ENCODE results near the gene WDR3.

The WDR3 gene

DNA sequence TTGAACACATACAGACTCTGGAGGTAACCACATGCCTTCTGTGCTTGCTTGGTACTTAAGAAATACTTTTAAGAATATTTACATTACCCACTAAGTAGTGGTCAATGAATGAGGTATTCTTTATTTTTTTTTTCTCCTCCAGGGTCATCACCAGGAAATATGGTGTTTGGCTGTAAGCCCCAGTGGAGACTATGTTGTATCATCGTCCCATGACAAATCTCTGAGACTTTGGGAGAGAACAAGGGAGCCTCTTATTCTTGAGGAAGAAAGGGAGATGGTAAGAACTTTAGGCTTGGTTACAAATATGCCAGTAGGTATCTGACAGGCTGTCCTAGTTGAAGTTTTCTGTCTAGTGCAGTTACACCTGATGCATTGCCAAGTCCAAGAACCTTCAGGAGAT, 22.8 kb downstream of the WDR3 start:
- DNase-seq (ENCODE audit: low read depth in 2 of 2): no peak

DNA sequence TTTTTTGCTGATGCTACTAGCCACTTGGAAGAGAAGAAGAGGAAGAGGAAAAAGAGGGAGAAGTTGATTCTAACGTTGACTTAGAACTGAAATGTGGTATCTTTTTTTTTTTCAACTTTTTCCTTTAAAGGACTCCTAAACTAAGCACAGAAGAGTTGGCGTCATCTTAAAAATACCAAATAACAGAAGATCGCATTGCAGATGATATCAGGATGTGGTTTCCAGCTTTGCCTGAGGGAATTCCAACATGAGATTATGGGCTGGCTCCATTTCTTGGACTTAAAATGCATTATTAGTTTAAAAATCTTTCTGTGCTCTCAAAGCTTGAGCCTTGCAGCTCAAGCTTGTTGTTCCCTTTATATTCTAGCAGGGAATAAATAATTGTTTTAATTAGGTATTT, 29.8 kb downstream of the WDR3 start:
- DNase-seq (ENCODE audit: low read depth in 2 of 2): no peak

DNA sequence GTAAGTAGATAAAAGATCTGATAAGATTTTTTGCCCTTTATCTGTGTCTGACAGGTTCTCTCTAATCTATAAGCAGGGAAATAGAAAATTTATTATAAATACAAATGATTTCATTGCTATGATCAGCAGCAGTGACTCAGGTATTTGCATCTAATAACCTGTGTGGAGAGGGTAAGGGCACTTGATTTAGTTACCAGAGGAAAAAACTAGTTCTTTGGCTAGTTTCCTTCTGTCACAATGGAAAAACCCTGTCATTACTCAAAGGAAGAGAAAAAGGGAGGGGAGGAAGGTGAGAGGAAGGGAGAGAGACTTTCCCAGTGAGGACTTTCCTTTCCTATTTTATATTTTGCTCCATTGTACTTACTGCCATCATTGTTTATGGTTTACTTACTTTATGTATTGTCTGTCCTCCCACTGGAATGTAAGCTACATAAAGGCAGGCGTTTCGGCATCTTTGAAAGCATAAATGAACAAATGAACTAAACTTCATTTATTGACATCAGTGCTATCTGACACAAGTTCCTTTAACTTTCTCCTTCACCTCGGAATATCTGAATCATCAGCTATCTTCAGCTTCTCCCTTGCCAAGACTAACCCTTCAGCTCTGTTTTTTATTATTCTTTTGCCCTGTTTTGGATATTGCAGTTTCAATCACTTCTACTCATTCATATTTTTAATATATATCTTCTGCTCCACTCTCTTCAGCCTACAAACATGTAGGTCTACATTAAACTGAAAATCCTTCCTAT, 34.9 kb downstream of the WDR3 start:
- no peak for DNase-seq (ENCODE audit: low read depth in 2 of 2)

DNA sequence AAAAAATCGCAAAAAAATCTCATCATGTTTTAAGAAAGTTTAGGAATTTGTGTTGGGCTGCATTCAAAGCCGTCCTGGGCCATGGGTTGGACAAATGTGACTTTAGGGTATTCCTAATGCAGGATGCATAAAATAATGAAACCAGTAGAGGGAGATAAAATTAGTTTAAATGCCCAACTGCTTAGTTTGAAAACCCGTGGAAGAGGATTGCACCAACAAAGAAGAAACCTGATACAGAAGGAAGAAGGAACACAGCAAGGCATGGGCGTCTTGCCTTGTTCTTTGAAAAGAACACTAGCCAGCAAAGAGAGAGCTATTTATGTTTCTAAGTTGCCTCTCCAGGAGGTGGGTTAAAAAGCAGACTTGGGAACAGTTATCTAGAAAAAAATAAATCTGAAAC, 37.9 kb downstream of the WDR3 start:
- no peak for DNase-seq (ENCODE audit: low read depth in 2 of 2)

DNA sequence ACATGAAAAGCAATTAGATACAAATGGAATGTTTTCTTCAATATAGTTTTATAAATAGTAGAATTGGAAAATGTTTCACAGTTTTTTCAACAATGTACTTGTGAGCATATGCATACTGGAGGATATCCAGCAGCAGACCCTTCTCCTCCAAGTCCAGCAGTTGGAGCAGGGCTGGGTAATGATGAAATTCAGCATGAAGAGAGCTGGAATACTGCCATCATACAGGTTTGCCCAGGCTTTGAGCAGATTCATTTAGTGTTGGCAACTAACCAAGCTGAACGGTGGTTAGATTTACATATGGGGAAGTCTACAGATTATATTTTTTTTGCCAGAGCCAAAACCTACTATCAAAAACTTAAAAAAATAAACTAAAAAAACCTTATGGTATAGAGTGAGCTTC, 38.3 kb downstream of the WDR3 start:
- DNase-seq (ENCODE audit: low read depth in 2 of 2): no peak

DNA sequence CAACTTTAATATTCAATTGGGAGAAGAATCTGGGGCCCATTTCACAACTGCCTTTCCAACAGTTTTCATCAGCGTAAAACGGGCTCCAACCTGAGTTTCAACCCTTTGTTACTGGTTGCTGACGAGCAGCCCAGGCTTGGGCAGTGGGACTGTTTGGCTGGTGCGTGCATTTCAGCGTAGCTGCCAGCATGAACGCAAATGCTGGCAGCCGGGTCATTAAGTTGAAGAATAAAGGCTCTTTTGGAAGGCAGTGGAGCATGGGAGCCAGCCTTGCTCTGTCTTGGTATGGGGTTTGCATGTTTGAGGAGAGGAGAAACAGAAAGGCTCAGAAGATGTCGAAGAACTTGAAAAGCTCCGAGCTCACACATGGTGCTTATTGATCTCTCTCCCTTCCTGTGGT, 40.7 kb downstream of the WDR3 start:
- no peak for DNase-seq (ENCODE audit: low read depth in 2 of 2)

DNA sequence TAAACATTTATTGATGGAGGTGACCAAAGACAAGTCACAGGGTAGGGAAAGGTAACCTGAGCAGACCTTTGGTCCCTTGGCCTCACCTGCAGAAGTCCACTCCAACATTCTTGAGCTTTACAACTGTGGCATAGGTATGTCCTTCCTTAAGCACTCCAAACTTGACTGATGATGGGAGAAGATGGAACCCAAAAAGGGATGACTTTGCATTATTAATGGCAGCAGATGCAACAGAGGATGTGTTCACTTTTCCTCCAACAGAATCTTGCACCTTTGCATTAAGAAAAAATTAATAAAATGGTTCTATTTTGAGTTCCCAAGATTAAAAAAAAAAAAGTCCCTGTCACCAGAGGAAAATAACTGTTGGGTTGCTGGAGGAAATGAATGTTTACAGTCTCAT, 42.2 kb downstream of the WDR3 start:
- no peak for DNase-seq (ENCODE audit: low read depth in 2 of 2)

DNA sequence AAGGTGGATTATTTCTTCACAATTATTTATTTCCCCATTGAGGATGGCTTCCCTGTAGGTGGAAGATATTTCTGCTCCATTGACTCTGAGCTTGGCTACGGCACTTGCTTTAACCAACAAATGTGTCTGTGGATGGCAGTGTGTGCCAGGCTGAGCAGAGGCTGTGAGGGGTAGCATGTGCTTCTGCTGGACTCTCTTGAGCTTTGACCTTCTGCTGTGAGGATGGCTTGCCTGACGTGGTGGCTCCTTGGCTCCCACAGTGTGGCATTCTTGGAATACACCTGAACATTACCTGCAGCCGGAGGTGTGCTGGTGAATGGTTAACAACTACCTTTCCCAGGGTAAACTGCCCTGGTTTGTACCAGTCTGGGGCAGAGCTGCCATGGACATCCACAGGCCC, 46.8 kb downstream of the WDR3 start:
- DNase-seq (ENCODE audit: low read depth in 2 of 2): no peak

DNA sequence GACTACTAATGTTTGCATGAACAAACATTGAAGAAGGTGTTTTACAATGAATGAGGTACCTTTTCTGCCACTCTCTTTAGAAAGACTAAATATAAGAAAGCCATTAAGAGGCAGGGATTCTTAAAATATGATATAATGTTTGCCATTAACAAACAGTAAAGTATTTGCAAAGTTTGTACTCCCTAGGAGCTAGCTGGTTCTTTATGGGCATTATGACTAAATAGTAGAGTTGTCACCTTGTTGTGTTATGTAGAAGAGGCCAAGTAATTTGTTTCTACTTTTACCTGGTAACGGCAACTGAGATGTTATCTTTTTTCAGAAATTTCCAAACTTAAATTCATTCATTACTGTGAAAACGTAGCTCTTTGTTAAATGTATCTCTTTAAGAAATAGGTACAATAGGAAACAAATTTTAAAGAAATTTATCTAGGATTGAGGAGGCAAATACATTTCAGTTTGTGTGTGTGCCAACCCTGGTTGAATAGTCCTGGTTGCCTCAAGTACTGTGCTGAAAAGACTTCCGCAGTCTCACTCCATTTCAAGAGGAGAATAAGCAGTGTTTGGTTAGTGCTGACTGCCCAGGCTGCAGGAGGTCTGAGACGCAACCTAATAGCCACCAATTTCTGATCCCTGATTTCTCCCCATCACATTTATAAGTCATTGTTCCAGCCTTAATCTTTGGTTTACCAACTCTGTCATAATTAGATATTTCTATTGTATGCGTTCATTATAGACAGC, 52.1 kb downstream of the WDR3 start:
- DNase-seq (ENCODE audit: low read depth in 2 of 2): no peak

DNA sequence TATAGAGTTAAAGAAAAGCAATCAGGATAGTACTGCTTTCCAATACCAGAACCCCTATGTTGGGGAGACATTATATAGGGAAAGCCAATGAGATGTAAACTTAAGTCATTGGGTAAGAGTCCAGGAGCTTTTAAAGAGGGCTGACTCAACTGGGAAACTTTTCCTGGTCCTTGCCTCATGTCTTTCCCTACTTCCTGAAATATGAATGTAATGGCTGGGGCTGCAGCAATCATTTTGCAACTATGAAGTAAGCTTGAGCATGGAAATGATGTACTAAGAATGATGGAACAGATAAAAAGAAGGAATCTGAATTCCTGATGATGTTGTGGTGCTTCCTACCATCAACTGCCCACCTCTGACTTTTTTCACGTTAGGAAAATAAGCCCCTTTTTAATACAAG, 55.7 kb downstream of the WDR3 start:
- no peak for DNase-seq (ENCODE audit: low read depth in 2 of 2)

DNA sequence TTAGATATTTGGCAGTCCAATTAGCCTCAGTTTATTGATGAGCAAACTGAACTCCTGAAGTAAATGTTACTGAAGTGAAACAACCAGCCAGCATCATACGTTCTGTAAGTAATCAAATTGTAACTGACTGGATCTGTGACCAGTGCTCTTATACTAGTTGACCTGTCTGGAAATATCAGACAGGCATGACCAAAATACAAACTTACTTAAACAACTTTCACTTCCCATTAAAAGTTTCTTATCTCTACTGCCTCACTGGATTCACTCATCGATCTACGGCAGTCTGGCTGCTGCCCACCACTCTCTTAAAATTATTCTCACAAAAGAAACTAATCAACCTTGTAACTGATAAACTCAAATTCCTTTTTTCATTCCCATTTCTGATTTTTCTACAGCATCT, 56.4 kb downstream of the WDR3 start:
- no peak for DNase-seq (ENCODE audit: low read depth in 2 of 2)

DNA sequence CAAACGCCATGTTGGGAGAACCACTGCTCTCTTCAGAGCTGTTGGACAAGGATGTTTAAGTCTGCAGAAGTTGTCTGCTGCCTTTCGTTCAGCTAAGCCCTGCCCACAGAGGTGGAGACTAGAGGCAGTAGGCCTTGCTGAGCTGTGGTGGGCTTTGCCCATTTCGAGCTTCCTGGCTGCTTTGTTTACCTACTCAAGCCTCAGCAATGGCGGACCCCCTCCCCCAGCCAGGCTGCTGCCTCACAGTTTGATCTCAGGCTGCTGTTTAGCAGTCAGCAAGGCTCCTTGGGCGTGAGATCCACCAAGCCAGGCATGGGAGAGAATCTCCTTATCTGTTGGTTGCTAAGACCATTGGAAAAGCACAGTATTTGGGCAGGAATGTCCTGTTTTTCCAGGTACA, 74.8 kb downstream of the WDR3 start:
- DNase-seq (ENCODE audit: low read depth in 2 of 2): no peak

DNA sequence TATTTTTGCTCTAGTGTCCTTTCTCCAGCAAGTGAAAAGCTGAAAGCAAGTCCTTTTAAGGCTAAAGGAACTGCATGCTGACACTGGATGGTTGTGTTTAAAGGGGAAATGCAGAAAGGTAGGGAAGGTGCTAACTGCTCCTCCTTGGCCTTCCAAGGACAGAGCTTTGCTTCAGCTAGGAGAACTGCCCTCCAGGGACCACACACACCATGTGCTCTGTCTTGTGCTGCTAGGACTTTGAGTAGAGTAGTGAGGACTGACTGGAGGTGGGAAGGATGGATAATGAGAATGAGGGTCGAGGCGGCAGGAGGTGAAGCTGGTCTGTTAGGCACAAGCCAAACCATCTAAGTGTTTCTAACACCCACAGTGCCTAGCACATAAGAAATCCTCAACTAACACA, 77.9 kb downstream of the WDR3 start:
- no peak for DNase-seq (ENCODE audit: low read depth in 2 of 2)

DNA sequence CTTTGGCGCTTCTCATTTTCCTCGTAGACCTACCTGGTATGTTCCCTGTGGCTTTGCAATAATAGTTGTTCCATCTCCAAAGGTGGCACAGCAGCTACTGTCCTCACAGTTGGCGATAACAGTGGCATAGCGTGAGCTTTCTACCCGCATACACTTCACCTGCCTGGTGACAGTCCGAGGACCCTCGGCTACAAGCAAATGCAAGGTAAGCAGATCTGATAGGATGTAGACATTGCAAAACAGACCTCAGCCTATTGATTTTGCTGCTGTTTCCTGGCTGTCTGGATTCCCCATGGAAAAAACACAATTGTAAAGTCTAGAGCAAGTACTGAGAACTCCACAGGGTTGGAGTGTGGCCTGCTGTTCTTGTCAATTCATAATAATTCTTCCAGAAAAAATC, 78.5 kb downstream of the WDR3 start:
- no peak for DNase-seq (ENCODE audit: low read depth in 2 of 2)

DNA sequence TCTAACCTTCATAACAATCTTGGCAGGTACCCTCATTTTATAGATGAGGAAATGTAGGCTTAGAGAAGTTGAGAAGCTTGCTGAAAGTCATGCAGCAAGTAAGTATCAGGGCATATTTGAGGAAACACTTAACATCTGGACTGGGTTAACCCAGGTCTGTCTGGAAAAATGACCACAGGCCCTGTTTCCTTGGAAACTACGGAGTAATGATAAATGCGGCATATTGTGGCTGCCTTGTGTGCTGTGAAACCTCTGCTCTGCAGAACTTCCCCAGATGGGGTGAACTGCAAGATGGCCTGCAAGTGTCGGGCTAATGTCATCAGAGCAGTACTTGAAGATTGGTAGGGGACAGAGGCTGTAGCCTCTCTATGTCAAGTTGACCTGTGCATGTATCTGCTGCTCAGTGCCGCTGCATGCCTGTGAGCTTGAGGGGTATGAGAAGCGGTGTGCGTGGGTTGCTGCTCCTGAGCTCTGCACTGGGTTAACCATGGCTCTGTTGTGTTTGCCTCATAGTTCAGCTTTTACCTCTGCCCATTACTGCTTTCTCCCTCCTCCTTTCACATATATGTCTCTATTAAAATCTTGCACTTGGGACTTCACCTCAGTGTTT, 83.1 kb downstream of the WDR3 start:
- DNase-seq (ENCODE audit: low read depth in 2 of 2): no peak

DNA sequence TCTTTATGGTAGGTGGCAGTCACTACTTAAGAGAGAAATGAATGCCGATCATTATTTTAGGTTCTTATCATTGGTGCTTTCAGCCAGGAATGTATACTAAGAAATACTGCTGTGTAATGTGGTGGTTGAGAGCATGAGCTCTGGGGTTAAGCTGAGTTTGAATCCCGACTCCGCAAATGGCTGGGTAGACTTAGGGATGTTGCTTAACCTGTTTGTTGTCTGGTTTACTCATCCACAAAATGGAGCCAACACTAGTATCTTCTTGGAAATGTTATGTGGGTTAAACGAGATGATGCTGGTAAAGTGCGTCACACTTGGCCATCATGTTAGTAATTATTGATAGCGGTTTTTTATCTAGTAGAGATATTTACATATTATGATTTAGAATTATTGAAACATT, 83.8 kb downstream of the WDR3 start:
- no peak for DNase-seq (ENCODE audit: low read depth in 2 of 2)

DNA sequence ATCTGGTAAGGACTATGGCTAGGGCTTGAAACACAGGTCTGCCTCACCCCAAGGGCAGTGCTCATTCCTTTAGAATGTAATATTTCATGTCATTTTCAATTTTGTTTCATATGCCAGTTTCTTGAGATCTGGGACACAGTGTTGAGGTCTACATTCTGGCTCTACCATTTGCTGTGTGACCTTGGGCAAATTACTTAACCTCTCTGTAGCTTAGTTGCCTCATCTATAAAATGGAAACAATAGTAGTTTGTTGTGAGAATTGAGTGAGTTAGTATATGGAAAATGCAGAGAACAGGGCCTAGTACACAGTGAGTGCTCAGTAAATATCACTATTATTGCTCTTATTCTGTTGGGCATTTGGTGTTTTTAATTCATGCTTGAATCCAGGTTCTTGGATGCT, 84.4 kb downstream of the WDR3 start:
- no peak for DNase-seq (ENCODE audit: low read depth in 2 of 2)

Measured in stimulated activated CD4-positive, alpha-beta T cell treated with anti-CD3 and anti-CD28 coated beads, Interleukin-15, amount 100 ng/mL, for 48 hours (primary cell).